H1 (cell line): Measurements from ENCODE around the gene WDR31.

ENCODE experiments used
- CBX8 ChIP-seq: fragments of 300-800, 300-1000 bp; sonication (generic); IDR thresholded peaks from 2 replicates; pipeline ENCODE4 v1.7.1; 2016; ENCODE audit warnings: low read depth, low read length, borderline replicate concordance
- CHD2 ChIP-seq: IDR thresholded peaks from 2 replicates; pipeline ENCODE4 v1.6.1; 2012; ENCODE audit warnings: low read length, improper control_type of control experiment
- EP300 ChIP-seq, 2 experiments: IDR thresholded peaks; 1 replicate in 1 of 2; 2 replicates in 1 of 2; pipeline ENCODE4 v1.6.1; 2011 to 2012; ENCODE audit warnings: low read depth in 2 of 2, low read length in 2 of 2, mild to moderate bottlenecking in 2 of 2, borderline replicate concordance in 1 of 2, inconsistent platforms in 1 of 2, moderate library complexity in 1 of 2
- EZH2 ChIP-seq: fragments of 200-600 bp; sonication (generic); IDR thresholded peaks from 2 replicates; pipeline ENCODE4 v1.7.1; 2012; ENCODE audit warnings: low read depth, mild to moderate bottlenecking, moderate library complexity, low read length, inconsistent platforms; ENCODE audit not compliant: severe bottlenecking
- HDAC2 ChIP-seq, 2 experiments: fragments of 300-600 bp in 1 of 2; sonication (generic) in 1 of 2; IDR thresholded peaks; 2 replicates each; pipeline ENCODE4 v1.6.1; 2011 to 2012; ENCODE audit warnings: low read depth in 2 of 2, low read length in 2 of 2, mild to moderate bottlenecking in 2 of 2, moderate library complexity in 2 of 2, borderline replicate concordance in 1 of 2, inconsistent platforms in 1 of 2
- POLR2A ChIP-seq, 2 experiments: IDR thresholded peaks; 1 replicate in 1 of 2; 2 replicates in 1 of 2; pipeline ENCODE4 v1.6.1; 2011; ENCODE audit warnings: low read depth in 2 of 2, low read length in 2 of 2, mild to moderate bottlenecking in 2 of 2; ENCODE audit errors: control extremely low read depth in 1 of 2
- POLR2AphosphoS5 ChIP-seq: IDR thresholded peaks from 2 replicates; pipeline ENCODE4 v1.6.1; 2011; ENCODE audit warnings: low read depth, low read length
- RFX5 ChIP-seq: IDR thresholded peaks from 2 replicates; pipeline ENCODE4 v1.6.1; 2011; ENCODE audit warnings: low read depth, low read length, improper control_type of control experiment, borderline replicate concordance
- SAP30 ChIP-seq: fragments of 300-600 bp; sonication (generic); IDR thresholded peaks from 2 replicates; pipeline ENCODE4 v1.7.1; 2012; ENCODE audit warnings: low read length, moderate library complexity, mild to moderate bottlenecking, inconsistent platforms; ENCODE audit not compliant: insufficient read depth, insufficient replicate concordance
- TAF1 ChIP-seq: IDR thresholded peaks from 2 replicates; pipeline ENCODE4 v1.6.1; 2011; ENCODE audit warnings: mild to moderate bottlenecking, low read depth, low read length
- TF ChIP-seq, protein P1 (sequence below), 3 experiments: IDR thresholded peaks; 1 replicate in 2 of 3; 2 replicates in 1 of 3; pipeline versions ENCODE4 v1.5.1 to v1.6.1; 2011; ENCODE audit warnings: low read length in 3 of 3, mild to moderate bottlenecking in 3 of 3, inconsistent platforms in 2 of 3, low read depth in 1 of 3, moderate library complexity in 1 of 3; ENCODE audit not compliant: insufficient read depth in 1 of 3; ENCODE audit errors: control extremely low read depth in 1 of 3

DNA sequence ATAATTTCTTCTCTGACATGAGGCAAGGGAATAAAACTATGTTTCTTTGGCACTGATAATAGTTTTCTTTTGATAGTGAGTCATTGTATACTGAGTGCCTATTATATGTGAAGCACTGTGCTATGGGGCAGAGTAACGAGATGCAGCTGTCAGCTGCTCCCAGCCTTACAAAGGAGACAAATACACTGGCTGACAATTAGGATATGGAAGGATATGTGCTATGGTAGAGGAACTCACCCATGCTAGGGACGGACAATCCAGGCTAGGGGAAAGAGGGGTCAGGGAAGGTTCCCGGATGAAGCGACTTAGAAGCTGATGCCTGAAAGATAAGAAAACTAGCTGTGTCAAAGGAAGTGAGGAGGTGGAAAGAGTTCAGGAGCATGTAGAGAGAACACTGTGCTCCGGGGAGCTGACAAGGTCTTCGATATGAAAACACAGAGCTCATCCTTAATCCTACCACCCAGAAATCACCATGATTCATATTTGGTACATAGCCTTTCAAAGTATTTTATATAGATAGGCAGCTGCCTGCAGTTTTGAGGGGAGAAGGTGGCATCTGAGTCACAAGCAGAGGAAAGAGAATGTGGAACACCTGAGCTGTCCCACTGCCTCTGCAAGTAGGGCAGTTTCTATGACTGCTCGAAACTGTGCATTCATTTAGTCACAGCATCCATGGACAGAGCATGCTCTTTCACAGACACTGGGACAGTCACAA lies 21.4 kb upstream of the WDR31 start:
- TF ChIP-seq EP300 (IDR thresholded peaks at IDR 0.05; ENCODE audit: borderline replicate concordance in 1 of 2, low read depth in 2 of 2, low read length in 2 of 2) (no peak), POLR2A (IDR thresholded peaks at IDR 0.05; ENCODE audit: control extremely low read depth in 1 of 2, low read depth in 2 of 2, low read length in 2 of 2) (no peak), CHD2 (no peak), EZH2 (no peak), TAF1 (no peak), CBX8 (no peak), HDAC2 (IDR thresholded peaks at IDR 0.05; ENCODE audit: borderline replicate concordance in 1 of 2, low read depth in 2 of 2, low read length in 2 of 2) (no peak), POLR2AphosphoS5 (no peak), SAP30 (no peak), RFX5 (no peak)
- TF ChIP-seq, protein P1, sequence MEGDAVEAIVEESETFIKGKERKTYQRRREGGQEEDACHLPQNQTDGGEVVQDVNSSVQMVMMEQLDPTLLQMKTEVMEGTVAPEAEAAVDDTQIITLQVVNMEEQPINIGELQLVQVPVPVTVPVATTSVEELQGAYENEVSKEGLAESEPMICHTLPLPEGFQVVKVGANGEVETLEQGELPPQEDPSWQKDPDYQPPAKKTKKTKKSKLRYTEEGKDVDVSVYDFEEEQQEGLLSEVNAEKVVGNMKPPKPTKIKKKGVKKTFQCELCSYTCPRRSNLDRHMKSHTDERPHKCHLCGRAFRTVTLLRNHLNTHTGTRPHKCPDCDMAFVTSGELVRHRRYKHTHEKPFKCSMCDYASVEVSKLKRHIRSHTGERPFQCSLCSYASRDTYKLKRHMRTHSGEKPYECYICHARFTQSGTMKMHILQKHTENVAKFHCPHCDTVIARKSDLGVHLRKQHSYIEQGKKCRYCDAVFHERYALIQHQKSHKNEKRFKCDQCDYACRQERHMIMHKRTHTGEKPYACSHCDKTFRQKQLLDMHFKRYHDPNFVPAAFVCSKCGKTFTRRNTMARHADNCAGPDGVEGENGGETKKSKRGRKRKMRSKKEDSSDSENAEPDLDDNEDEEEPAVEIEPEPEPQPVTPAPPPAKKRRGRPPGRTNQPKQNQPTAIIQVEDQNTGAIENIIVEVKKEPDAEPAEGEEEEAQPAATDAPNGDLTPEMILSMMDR (IDR thresholded peaks at IDR 0.05; ENCODE audit: control extremely low read depth in 1 of 3, insufficient read depth in 1 of 3, low read depth in 1 of 3, low read length in 3 of 3): no peak
